ENCODE results near the gene GALNT2.

GALNT2 gene

GRCh38 chr1:230270185-230270558, 203.1 kb downstream of the GALNT2 start:
- no peak for DNase-seq

GRCh38 chr1:230270559-230271281, 203.7 kb downstream of the GALNT2 start:
- DNase-seq = no peak

GRCh38 chr1:230271300-230272035, 204.4 kb downstream of the GALNT2 start:
- no peak for DNase-seq

- no peak for DNase-seq
Measured at GRCh38 chr1:230272557-230272956, 205.5 kb downstream of the GALNT2 start.

GRCh38 chr1:230273141-230273710, 206.2 kb downstream of the GALNT2 start:
- no peak for DNase-seq

GRCh38 chr1:230274254-230274653, 207.2 kb downstream of the GALNT2 start:
- no peak for DNase-seq

- DNase-seq = no peak
Measured at GRCh38 chr1:230276401-230276800, 209.4 kb downstream of the GALNT2 start.

GRCh38 chr1:230277201-230278025, 210.4 kb downstream of the GALNT2 start:
- DNase-seq = no peak

- no peak for DNase-seq
Measured at GRCh38 chr1:230278376-230278775, 211.3 kb downstream of the GALNT2 start.

- DNase-seq = no peak
Measured at GRCh38 chr1:230278871-230279582, 212.0 kb downstream of the GALNT2 start.

GRCh38 chr1:230279583-230279945, 212.5 kb downstream of the GALNT2 start:
- no peak for DNase-seq

- no peak for DNase-seq
Measured at GRCh38 chr1:230280054-230280795, 213.2 kb downstream of the GALNT2 start.

GRCh38 chr1:230280906-230281413, 213.9 kb downstream of the GALNT2 start:
- DNase-seq = no peak

- DNase-seq = no peak
Measured at GRCh38 chr1:230281556-230281955, 214.5 kb downstream of the GALNT2 start.

- DNase-seq = no peak
Measured at GRCh38 chr1:230282157-230282556, 215.1 kb downstream of the GALNT2 start.

GRCh38 chr1:230283678-230284077, 216.6 kb downstream of the GALNT2 start:
- no peak for DNase-seq

GRCh38 chr1:230284891-230285290, 217.9 kb downstream of the GALNT2 start:
- no peak for DNase-seq

- DNase-seq = no peak
Measured at GRCh38 chr1:230285351-230285750, 218.3 kb downstream of the GALNT2 start.

- DNase-seq = no peak
Measured at GRCh38 chr1:230286166-230286889, 219.3 kb downstream of the GALNT2 start.

- DNase-seq = no peak
Measured at GRCh38 chr1:230286890-230287269, 219.8 kb downstream of the GALNT2 start.

All from NCI-H187 treated with DMSO at 0.1 percent for 48 hours (cell line).